ENCODE measurements around the gene CDIP1. TPM values are rescaled to one million over a fixed set of nuclear protein-coding genes. Genes with fewer than 3 reads are reported as not detected.

The CDIP1 gene
- total RNA-seq, 2 donors from 2014 or later, result 21.1 to 30.6 TPM

DNA sequence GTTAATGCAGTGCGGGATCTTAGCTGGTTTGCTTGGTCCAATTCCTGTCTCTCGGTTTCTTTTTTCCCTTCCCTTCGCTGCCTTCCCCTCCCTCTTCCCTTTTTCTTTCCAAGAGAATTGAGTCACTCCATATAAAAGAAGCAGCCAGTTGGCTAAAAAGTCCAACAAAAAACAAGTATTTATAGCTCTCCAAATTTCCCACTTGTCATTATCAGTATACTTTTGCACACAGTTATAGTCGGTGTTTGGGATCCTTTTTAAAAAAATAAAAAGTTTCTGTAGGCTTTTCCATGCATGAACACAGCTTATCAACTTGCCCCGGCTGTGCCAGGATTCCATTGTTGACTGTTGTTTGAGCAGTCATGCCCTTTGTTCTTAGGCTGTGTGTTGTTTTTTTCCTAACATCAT lies 37.5 kb downstream of the CDIP1 start:
- TF ChIP-seq POLR2AphosphoS5 (IDR thresholded peaks at IDR 0.05), result peak; percentile 36
- TF ChIP-seq, protein P1, sequence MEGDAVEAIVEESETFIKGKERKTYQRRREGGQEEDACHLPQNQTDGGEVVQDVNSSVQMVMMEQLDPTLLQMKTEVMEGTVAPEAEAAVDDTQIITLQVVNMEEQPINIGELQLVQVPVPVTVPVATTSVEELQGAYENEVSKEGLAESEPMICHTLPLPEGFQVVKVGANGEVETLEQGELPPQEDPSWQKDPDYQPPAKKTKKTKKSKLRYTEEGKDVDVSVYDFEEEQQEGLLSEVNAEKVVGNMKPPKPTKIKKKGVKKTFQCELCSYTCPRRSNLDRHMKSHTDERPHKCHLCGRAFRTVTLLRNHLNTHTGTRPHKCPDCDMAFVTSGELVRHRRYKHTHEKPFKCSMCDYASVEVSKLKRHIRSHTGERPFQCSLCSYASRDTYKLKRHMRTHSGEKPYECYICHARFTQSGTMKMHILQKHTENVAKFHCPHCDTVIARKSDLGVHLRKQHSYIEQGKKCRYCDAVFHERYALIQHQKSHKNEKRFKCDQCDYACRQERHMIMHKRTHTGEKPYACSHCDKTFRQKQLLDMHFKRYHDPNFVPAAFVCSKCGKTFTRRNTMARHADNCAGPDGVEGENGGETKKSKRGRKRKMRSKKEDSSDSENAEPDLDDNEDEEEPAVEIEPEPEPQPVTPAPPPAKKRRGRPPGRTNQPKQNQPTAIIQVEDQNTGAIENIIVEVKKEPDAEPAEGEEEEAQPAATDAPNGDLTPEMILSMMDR (IDR thresholded peaks at IDR 0.05), result no peak
- Histone ChIP-seq H3K27ac (peak overlapping the region; percentile 61 to 63), H3K4me3 (no peak overlapping the region), H3K9me3 (no peaks in the 10 kb centered on the region), H3K27me3 (replicated peaks; ENCODE audit: insufficient read depth) (no peaks in the 10 kb centered on the region), H3K4me1 (replicated peaks) (peaks cover 10% of the 10 kb centered on the region), H3K36me3 (no peaks in the 10 kb centered on the region)
- 13% methylated on average over 5 of the region's 5 CpGs for WGBS
- intact Hi-C loops (cut with DNase I), result loop anchor here (10.0 kb wide), 1 partner anchor 454 kb away; the partner anchor contains the start of gene SEC14L5
- no peak for DNase-seq (ENCODE audit: low spot score)

DNA sequence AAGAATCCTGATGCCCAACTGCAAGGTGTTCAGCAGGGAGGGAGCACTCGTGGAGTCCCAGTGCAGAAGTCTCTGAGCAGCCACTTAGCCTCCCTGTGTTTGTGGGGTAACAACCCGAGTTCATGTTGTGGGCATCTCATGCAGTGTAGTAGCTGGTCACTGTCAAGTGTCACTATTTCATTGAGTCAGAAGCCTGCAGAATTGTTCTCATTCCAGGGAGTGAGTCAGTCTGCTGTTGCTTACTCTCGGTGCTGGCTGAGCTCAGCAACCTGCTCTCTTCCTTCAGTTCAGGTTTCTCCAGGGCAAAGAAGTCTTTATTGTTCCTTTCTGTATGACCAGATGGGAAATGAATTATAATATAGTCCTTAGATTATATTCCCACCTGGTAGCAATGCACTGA lies 38.3 kb downstream of the CDIP1 start:
- 33% methylated on average over 3 of the region's 3 CpGs for WGBS
- peak overlapping the region; percentile 61 to 63 for H3K27ac ChIP-seq
- peaks cover 10% of the 10 kb centered on the region for H3K4me1 ChIP-seq (replicated peaks)
- H3K36me3 ChIP-seq, result no peaks in the 10 kb centered on the region
- H3K27me3 ChIP-seq (replicated peaks; ENCODE audit: insufficient read depth), result no peaks in the 10 kb centered on the region
- TF ChIP-seq POLR2A (IDR thresholded peaks at IDR 0.05) (no peak), POLR2AphosphoS5 (IDR thresholded peaks at IDR 0.05) (peak; percentile 46)
- peak; percentile 35 for DNase-seq (ENCODE audit: low spot score)
- H3K4me3 ChIP-seq, result no peak overlapping the region
- H3K9me3 ChIP-seq, result no peaks in the 10 kb centered on the region
- intact Hi-C loops (cut with DNase I), result loop anchor here (10.0 kb wide), 1 partner anchor 455 kb away; the partner anchor contains the start of gene SEC14L5

DNA sequence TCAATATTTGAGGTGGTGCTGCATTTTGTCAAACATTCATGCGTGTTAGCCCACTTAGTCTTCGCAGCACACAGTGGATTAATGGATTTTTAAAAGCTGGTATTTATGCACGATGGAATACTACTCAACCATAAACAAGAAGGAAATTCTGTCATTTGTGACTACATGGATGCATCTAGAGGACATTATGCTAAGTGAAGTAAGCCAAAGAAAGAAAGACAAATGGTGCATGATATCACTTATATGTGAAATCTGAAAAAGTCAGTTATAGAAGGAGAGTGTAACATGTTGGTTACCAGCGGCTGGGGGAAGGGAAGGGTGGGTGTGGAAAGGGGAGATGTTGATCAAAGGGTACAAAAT lies 39.4 kb downstream of the CDIP1 start:
- H3K36me3 ChIP-seq, result no peaks in the 10 kb centered on the region
- intact Hi-C loops (cut with DNase I), result no loop called here
- no peaks in the 10 kb centered on the region for H3K9me3 ChIP-seq
- no peak overlapping the region for H3K27ac ChIP-seq
- H3K4me3 ChIP-seq, result no peak overlapping the region
- 98% methylated on average over 4 of the region's 4 CpGs for WGBS
- H3K27me3 ChIP-seq (replicated peaks; ENCODE audit: insufficient read depth), result no peaks in the 10 kb centered on the region
- TF ChIP-seq POLR2A (IDR thresholded peaks at IDR 0.05) (no peak), POLR2AphosphoS5 (IDR thresholded peaks at IDR 0.05) (no peak)
- TF ChIP-seq, protein P1 (IDR thresholded peaks at IDR 0.05), result no peak
- H3K4me1 ChIP-seq (replicated peaks), result peaks cover 10% of the 10 kb centered on the region
- no peak for DNase-seq (ENCODE audit: low spot score)

DNA sequence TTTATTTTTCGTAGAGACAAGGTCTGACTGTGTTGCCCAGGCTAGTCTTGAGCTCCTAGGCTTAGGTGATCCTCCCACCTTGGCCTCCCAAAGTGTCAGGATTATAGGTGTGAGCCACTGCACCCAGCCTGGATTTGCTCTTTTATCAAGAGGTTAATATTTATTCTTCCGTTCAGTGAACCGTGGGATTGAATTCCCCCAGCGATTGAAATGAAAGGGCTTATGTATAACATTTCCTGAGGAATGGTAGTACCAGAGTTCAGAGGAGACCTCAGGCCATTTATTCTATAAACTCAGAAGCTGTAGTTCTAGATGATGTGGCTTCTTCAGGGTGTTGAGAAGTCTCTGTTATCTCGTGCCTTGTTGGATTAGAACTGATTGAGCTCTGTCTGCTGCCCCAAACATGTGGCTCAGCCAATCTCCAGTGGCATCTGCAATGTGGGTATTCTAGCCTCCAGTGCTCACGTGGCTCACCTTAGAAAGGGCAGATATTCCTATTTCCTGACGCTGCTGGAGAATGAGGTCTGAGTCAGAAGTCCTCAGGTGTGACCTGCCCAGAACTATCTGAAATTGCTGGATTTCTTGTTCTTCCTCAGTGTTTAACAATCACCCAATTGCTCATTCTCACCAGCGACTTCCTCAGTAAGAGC lies 39.9 kb downstream of the CDIP1 start:
- WGBS, result 88% methylated on average over 8 of the region's 8 CpGs
- Histone ChIP-seq H3K4me1 (replicated peaks) (peaks cover 10% of the 10 kb centered on the region), H3K27ac (no peak overlapping the region), H3K9me3 (no peaks in the 10 kb centered on the region), H3K4me3 (no peak overlapping the region), H3K27me3 (replicated peaks; ENCODE audit: insufficient read depth) (no peaks in the 10 kb centered on the region), H3K36me3 (no peaks in the 10 kb centered on the region)
- DNase-seq (ENCODE audit: low spot score), result no peak
- TF ChIP-seq POLR2A (IDR thresholded peaks at IDR 0.05), result no peak
- no peak for TF ChIP-seq POLR2AphosphoS5 (IDR thresholded peaks at IDR 0.05)
- TF ChIP-seq, protein P1 (IDR thresholded peaks at IDR 0.05), result no peak
- intact Hi-C loops (cut with DNase I), result no loop called here

DNA sequence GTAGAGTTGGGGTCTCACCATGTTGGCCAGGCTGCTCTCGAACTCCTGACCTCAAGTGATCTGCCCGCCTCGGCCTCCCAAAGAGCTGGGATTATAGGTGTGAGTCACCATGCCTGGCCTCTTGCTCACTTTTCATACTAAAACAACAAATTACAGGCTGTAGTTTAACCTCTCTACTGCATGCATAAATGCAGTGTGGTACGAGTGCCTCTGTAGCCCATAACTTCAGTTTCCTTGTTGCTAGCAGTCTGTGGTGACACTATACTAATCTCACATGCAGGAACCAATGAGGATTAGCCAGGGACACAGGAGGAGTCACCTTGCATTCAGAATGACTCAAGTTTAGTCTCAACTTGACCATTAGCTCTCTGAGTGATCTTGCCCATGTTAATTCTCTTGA lies 42.3 kb downstream of the CDIP1 start:
- H3K4me3 ChIP-seq, result no peak overlapping the region
- 87% methylated on average over 4 of the region's 4 CpGs for WGBS
- H3K9me3 ChIP-seq, result no peaks in the 10 kb centered on the region
- TF ChIP-seq, protein P1 (IDR thresholded peaks at IDR 0.05), result no peak
- TF ChIP-seq POLR2AphosphoS5 (IDR thresholded peaks at IDR 0.05), result no peak
- TF ChIP-seq POLR2A (IDR thresholded peaks at IDR 0.05), result no peak
- no peaks in the 10 kb centered on the region for H3K36me3 ChIP-seq
- intact Hi-C loops (cut with DNase I), result no loop called here
- DNase-seq (ENCODE audit: low spot score), result no peak
- peaks cover 6% of the 10 kb centered on the region for H3K4me1 ChIP-seq (replicated peaks)
- H3K27ac ChIP-seq, result no peak overlapping the region
- no peaks in the 10 kb centered on the region for H3K27me3 ChIP-seq (replicated peaks; ENCODE audit: insufficient read depth)

Data from prostate gland (tissue), 2 donors.